HG02571 (cell line): ENCODE measurements around the gene EML1.
"Not testable (repeated sequence)": the region's sequence is repeated elsewhere in the genome, so short reads cannot be mapped to it uniquely, and the experiment has no call there.

Source experiments
- ATAC-seq: cut with Tn5 transposase; IDR thresholded peaks from one replicate; pipeline ENCODE4 v1.9.1; 2021; ENCODE audit warnings: mild to moderate bottlenecking, moderate library complexity; ENCODE audit not compliant: unreplicated experiment

Gene EML1

DNA sequence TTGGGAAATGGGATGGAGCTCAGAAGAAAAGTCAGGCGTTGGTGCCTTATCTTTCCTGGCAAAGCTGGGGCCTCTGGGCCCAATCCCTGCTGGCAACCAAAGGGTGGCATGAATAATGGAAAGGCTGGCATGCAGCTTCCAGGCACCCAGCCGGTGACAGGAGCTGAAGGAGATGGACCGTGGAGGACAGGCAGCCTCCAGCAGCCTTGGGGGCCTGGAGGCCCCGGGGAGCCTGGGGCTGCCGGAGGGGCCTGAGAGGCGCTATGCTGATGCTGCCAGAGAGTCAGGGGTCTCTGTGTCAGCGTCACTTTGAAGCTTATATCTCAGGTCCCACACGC lies 38.2 kb upstream of the EML1 start:
- no peak for ATAC-seq

DNA sequence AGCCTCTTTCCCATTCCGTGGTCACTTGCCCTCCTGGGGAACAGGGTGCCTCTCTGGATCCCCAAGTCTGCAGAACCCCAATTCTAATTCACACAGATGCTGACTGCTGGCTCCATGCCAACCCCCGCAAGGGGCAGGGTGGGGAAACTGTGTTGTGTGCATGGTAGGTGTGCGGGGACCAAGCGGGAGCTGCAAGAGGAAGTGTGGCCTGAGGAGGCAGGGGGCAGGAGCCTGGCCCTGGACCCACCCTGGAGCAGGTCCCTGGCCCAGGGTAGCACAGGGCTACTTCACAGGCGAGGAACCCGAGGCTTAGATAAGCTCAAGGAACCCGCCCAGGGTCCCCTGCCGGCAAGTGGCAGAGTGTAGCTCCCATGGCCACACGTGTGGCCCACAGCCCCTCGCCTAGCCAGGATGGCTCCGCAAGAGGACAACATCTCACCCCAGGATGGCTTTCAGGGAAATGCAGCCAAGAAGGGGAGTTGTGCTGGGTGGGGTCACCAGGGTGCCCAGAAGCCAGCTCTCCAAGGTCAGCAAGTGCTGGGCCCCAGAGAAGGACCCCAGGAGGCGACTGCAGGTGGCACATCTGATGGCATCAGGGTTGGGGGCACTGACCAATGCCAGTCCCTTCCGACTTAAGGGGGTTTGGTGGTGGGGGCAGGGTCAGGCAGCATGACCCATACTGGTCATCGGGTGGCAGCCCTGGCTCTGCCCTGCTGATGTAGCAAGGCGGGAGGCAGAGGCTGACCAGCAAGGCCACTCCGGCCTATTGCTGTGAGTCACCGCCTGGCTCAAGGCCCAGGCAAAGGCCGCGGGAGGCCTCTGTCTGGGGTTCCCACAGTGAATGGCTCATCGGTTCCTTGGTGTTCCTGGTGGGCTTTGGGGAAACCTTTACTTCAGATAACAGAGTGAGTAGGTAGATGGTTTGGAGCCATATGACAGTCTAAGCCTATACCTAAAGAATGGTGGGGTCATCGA lies 37.3 kb upstream of the EML1 start:
- no peak for ATAC-seq

DNA sequence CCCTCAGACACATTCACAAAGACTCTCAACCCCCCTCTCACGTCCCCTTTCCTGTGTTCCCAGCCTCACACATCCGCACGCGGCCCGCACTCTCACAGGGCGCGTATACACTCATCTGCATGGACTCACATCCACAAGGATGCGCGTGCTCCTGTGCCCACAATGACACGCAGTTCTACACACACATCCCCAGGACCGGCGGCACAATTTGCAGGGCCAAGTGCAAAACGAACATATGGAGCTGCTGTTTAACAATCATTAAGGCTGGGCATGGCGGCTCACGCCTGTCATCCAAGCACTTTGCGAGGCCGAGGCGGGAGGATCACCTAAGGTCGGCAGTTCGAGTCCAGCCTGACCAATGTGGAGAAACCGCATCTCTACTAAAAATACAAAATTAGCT lies 36.4 kb upstream of the EML1 start:
- no peak for ATAC-seq

DNA sequence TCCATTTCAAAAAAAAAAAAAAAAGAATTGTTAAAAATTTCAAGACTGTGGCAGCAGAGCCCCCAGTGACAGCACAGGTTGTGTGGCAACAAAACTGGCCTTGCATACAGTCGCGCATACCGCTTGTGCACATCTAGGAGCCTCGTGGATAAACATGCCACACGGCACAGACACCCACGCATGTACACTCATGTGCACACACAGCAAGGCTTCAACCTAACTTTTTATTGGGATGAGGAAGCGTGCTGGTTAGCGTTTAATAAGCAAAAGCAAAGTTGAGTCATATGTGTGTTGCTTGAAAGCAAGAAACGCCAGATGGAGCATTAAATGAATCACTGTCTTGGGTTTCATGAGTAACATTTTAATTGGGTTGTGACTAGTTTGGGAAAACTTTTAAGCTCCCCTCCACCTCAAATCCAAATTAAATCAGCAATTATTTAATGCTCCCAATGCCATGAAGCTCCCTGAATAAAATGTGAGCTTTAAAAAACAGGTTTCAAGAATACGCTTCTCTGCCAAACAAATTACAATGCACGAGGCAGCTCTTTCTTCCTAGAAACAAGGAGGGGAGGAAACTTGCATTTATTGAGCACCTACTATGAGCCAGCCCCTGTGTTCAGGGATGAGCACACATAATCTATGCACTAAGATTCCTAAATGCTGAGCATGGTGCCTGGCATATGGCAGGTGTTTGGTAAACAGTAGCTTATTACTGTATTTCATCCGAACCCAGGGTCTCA lies 35.7 kb upstream of the EML1 start:
- ATAC-seq: no peak

DNA sequence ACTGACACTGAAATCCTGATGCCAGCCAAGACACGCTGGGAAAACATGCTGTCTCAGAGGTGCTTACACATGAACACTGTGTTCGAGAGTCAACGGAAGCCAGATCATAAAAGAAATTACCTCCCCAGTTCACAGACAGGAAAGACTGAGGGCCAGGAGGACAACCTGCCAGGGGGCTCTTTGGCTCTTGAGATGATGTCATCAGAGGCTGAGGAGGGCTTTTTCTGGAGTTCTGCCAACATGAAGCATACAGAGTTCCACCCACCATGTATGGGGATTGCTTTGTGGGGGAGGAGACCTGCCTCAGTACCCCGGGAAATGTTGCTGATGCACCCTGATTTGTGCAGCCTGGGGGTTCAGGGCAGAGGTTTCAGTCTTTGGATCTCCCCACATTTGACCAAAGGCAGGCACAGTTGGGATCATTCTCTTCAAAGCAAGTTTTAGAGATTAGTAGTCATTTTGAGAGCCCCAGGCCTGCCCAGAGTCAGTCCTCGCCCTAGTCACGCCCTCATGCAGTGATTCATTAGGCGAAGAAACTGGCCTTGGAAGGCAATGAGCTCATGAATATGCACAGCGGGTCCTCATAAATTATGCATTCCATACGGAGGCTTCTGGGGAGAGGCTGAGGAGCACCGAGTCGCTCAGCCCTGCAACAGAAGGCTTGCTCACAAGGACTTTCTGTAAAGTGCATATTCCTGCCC lies 34.9 kb upstream of the EML1 start:
- ATAC-seq: no peak

DNA sequence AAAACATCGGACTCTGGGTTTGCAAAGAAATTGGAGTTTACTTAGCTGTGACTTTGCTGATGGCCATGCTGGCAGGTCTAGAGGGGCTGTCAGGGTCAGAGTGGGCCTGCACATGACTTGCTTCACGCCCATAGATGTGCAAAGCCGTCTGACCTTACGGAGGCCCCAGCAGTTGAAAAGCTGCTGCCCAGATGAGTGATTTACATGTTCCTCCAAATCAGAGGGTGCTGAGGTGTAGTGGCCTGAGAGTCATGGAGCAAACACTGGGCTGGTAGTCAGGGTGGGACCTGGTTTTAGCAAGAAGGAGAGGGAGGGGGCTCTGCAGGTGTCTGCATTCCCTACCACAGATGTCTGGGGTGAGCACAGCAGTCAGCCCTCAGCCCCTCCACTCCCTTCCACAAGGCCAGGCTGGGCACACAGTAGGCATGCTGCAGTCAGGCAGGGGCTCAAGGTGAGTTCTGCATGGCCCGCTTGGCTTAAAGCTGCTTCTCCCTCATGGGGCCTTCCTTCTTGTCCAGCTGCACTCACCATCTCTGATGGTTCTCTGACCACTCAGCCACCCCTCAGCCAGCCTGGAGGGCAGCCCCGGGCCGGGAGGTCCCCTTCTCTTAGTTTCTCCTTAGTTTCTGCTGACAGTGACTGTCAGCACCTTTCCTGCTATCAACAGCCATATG lies 34.2 kb upstream of the EML1 start:
- no peak for ATAC-seq

DNA sequence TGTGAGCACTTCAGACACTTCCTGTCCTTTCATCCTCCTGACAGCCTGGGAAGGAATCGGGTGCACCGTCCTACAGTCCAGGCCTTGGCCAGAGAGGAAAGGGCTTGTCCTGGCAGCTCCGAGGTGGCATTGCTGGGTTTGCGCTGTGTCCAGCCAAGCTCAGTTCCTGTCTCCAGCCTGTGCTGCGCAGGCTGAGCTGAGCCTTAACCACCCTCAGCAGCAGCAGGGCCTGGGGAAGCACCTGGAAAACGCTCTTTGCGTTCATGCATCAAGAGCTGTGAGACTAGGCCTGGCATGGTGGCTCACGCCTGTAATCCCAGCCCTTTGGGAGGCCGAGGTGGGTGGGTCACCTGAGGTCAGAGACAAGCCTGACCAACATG lies 33.7 kb upstream of the EML1 start:
- ATAC-seq: no peak

DNA sequence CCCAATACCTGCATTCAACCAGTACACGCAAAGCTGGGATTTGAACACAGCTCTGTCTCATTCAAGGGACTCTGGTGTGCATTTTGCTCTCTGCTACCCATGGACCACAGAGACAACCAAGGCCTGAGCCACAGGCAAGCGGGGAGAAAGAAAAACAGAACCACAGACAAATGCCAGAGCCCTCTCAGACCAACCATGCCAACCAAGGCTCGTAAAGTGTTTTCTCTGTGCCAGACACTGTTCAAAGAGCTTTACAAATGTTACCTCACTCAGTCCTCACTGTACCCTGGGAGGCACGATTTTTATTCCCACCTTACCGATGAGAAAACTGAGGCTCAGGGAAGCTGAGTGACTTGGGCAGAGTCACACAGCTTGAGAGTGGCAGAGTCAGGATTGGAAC lies 32.4 kb upstream of the EML1 start:
- no peak for ATAC-seq

DNA sequence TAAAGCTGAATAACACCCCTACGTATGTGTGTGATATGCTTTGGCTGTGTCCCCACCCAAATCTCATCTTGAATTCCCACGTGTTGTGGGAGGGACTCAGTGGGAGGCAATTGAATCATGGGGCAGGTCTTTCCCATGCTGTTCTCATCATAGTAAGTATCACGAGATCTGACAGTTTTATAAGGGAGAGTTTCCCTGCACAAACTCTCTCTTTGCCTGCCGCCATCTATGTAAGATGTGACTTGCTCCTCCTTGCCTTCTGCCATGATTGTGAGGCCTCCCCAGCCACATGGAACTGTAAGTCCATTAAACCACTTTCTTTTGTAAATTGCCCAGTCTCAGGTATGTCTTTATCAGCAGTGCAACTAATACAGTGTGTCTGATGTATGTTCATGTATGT lies 30.3 kb upstream of the EML1 start:
- ATAC-seq: not testable (repeated sequence)

DNA sequence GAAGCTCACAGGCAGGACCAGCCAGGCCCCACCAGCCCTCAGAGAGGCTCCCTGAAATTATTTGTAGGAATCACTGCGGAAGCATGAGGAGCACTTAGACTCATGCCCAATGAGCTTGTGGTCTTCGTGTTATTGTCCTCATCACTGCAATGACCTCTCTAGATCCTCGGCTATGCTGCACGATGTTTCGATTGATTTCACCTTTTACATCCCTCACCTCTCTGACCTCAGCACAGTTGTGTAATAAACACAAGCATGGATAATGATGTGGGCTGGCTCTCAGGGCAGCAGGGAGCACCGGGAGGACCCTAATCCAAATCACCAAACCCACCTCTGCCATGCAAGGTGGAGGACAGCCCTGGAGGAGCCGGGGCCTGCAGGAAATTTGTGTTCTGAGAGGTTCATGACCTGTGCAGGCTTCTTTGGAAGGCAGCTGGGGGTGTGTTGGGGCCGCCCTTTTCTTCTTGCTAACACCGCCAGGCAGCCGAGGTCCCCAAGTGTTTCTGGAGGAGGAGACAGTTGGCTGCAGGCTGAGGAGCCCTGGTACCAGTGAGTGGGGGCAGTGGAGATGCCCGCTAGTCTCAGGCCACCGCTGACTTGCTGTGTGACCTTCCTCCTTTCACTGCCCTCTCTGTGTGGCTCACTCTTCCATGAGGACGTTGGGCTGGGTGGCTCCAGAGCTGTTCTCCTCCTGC lies 29.5 kb upstream of the EML1 start:
- ATAC-seq: no peak

DNA sequence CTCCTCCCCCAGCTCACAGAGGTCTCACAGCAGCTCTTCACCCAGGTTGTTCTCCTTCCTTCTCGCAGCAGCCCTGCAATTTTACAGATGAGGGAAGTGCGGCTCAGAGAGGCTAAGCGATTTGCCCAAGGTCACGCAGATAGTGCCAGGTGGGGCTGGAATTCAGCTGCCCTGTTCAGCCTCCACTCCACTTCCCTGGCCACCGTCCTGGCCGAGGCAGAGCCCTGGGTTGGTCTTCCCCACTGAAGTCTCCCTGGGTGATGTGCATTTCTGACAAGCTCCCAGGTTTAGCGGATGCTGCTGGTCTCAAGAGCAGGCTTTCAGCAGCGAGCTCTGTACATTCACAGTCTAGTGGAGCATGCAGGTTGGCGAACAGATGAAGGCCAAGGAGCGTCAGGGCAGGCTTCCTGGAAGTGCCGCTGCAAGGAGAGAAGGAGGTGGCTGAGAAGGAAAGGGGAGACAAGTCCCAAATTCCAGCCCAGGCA lies 28.9 kb upstream of the EML1 start:
- ATAC-seq: no peak

DNA sequence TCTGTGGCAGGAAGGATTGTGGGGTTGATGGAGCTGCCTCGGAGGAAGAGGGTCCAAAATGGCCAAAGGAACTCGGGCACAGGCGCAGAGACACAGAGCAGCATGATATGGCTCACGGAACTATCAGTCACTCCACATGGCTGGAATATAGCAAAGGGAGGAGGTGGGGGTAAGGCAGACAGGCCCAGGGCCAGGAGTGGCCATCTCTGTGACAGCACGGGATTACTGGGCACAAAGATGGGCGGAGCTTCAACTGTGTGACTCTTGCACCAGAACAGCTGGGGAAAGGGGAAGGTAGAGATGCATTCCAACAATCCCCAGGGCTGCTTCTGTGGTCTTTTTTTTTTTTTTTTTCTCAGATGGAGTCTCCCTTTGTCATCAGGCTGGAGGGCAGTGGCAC lies 24.8 kb upstream of the EML1 start:
- no peak for ATAC-seq

DNA sequence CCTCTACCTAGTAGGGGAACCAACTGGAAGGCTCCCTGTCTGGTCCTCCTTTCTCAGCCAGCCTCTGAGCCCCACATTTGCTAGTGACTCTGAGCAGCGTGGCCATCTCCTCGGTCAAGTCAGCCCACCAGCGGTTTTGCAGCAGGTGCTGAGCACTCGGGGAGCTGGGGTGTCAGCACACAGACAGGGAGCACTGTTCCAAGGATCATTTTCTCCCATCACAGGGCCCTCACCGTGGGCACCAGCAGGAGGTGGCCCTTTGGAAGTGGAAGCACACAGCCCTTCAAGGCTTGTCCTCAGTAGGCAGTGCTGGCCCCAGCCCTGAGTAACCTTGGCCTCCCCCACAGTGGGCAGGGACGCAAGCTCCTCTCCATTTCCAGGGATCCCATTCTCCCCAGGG lies 24.1 kb upstream of the EML1 start:
- no peak for ATAC-seq

DNA sequence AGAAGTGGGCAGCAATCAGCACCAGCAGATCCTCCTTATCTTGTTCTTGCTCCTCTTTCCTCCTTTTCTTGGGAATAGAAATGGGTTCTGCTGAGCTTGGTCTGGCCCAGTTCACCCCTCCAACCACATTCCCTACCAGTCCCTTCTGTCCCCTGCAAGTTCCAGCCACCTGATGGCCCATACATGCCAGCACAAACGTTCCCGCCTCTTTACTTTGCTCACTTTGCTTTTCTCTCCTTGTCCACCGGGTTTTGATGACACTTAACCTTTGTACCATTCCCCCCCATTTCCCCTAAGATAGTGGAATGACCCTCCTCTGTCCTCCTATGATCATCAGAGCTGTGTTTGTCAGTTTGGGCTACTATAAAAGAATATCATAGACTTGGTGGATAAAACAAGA lies 23.4 kb upstream of the EML1 start:
- ATAC-seq: no peak

DNA sequence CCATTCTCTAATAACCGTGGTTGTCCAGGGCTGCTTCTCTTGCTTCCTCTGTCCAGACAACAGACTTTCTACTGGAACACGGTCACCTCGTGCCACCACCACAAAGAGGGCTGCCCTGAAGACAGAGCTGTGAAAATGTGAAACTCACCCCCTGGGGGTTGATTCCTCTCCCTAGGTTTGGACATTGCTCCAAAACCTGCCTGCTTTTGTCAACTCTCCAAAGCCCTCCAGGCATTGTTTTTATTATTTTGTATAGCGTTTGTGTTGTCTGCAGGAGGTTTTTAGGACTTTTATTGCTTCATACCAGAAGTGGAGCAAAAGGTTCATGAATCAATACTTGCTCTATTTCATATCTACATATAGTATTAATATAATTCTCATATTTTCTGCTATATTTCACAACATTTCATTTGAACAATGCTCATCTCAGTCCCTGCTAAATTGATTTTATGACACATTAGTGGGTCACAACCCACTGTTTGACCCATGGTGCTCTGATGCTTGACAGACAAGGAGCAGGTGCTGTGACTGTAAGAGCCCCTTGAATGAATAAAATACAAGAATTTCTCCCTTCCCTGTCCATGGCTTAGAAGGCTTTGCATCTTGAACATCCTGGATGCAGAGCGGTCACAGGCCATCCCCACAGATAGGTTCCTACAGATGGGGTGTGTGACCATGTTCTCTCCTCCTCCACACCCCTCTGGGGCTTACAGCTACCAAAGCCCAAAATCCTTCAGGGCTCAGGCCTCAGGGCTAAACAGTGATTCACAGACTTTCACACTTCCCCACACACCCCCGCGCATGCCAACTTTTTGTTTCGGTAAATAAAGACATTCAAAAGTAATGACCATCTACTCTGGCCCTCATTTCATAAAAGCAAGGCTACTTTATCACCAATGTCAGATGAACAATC lies 20.6 kb upstream of the EML1 start:
- no peak for ATAC-seq

DNA sequence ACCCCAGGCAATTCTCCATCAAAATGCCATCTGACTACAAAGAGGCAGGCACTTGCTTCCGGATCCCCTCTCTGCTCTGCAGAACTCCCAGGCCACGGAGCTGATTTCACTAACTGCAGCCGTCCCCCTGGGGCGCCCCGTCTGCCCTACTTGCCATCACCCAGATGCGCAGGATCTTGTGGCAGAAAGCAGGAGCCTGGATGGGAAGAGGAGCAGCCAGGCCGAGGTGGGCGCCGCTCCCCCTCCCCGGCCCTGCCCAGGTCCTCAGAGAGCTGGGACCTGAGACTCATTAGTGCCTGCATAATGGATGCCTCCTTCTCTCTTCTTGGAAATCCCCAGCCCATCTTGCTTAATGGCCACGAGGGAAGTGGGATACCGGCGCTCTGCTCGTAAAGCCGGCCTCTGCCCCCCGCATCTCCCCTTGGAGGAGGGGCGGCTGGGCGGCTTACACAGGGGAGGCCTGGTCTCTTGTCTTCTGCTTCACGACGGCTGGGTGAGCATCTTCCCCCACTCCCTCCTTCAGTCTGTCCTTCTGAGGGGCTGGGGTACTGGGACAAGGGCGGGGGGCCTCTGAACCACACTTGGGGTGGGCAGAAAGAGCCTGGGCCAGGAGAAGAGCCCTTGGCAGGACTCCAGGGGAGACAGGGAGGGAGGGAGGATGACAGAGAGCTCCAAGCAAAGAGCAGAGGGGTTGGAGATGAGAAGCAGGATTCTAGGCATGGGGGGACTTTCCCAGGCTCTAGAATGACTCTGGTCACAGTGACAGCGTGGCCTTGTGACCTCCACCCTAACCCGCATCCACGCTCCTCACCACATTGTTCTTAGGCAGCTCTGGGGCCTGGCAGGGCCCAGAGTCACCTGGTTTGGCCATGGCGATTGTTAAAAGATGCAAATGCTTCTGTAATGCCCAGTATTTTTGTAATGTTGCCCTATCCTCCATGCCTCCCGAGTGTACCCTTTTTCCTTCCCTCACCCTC lies 19.4 kb upstream of the EML1 start:
- ATAC-seq: no peak

DNA sequence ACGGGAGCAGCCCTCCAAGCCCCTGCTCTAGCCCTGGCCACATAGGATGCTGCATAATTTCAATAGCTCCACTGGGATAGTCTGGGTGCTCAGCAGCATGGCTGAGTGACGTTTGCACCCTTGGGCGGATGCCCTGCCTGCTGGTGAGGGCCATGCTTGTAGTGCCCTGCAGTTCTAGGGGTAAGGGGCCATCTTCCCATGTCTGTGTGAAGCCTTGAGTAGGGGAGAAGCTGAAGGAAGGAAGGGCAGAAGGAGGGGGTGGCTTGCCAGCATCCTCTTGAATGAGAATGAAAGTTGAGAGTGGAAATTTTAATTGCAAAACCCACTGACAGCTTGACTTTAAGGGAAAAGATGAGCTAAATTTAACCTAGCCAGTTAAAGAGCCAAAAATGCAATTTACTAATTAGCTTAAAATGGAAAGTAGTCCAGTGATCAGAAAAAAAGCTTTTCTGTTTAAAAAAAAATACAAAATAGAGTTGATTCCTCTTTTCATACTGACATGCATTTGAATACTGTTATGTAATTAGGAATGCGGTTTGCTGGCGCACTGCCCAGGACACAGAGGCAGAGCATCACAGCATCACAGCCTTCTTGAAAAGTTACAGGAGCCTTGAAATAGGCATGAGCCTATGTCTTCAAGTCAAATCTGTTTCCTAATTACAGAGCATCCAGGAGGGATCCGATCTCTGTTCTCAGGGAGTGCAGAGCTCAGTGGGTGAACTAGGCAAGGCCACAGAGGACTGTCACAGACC lies 18.5 kb upstream of the EML1 start:
- ATAC-seq: no peak

DNA sequence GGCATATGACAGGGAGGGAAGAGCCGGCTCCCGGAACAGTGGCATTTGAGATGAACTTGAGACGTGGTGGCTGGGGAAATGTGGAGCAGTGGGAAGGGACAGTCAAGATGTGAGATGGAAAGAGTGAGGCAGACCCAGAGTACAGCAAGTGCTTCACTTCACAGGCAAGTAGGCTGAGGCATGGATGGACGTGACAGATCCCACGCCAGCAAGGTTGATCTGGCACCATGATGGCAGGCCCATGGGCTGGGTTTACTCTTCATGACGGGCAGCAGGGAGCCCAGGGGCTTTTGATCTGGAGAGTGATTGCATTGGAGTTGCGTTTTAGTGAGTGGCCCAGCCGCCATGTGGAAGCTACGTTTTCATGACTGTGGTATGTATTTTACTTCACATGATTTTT lies 17.9 kb upstream of the EML1 start:
- no peak for ATAC-seq
